GM23248 (cell line): ENCODE measurements around the gene B4GALT5.

ENCODE experiments used
- EZH2 ChIP-seq: fragments of 200-600 bp; sonication (generic); IDR thresholded peaks from 2 replicates; pipeline ENCODE4 v1.6.1; 2018; ENCODE audit warnings: antibody characterized with exemption, mild to moderate bottlenecking; ENCODE audit not compliant: insufficient read depth, poor library complexity, severe bottlenecking
- EZH2phosphoT487 ChIP-seq: fragments of 200-600 bp; sonication (generic); IDR thresholded peaks from 2 replicates; pipeline ENCODE4 v1.6.1; 2018; ENCODE audit warnings: antibody characterized with exemption, moderate library complexity, mild to moderate bottlenecking, low read depth; ENCODE audit not compliant: insufficient read depth

- TF ChIP-seq EZH2phosphoT487 (no peak), EZH2 (no peak)
These were observed 1.6 kb downstream of the B4GALT5 start for GRCh38 chr20:49712118-49712517.
